ENCODE results near the gene CDC16.

CDC16 gene

GRCh38 chr13:114309086-114309485 lies 74.4 kb downstream of the CDC16 start:
- no peak for DNase-seq
- H3K4me1 ChIP-seq (ENCODE audit: control insufficient read depth, insufficient read depth, low read length, poor library complexity, severe bottlenecking): peaks cover 5% of the 10 kb centered on the region
- H3K27me3 ChIP-seq (replicated peaks; ENCODE audit: control insufficient read depth, insufficient read depth, low read length, poor library complexity, severe bottlenecking): no peaks in the 10 kb centered on the region

GRCh38 chr13:114309806-114310410 lies 75.2 kb downstream of the CDC16 start:
- DNase-seq: no peak
- Histone ChIP-seq H3K27me3 (replicated peaks; ENCODE audit: control insufficient read depth, insufficient read depth, low read length, poor library complexity, severe bottlenecking) (no peaks in the 10 kb centered on the region), H3K9me3 (ENCODE audit: control insufficient read depth, low read length) (no peaks in the 10 kb centered on the region), H3K36me3 (ENCODE audit: control insufficient read depth, insufficient read depth, low read length) (no peaks in the 10 kb centered on the region), H3K4me1 (ENCODE audit: control insufficient read depth, insufficient read depth, low read length, poor library complexity, severe bottlenecking) (peaks cover 5% of the 10 kb centered on the region), H3K4me3 (ENCODE audit: insufficient read depth, low read depth, low read length, poor library complexity, severe bottlenecking) (no peak overlapping the region), H3K27ac (ENCODE audit: insufficient read depth, low read length, poor library complexity, severe bottlenecking) (no peak overlapping the region)

More at GRCh38 chr13:114309086-114309485, 74.4 kb downstream of the CDC16 start:
- Histone ChIP-seq H3K9me3 (ENCODE audit: control insufficient read depth, low read length) (no peaks in the 10 kb centered on the region), H3K4me3 (ENCODE audit: insufficient read depth, low read depth, low read length, poor library complexity, severe bottlenecking) (no peak overlapping the region), H3K27ac (ENCODE audit: insufficient read depth, low read length, poor library complexity, severe bottlenecking) (no peak overlapping the region), H3K36me3 (ENCODE audit: control insufficient read depth, insufficient read depth, low read length) (peaks cover 2% of the 10 kb centered on the region)

GRCh38 chr13:114310956-114311355 lies 76.3 kb downstream of the CDC16 start:
- Histone ChIP-seq H3K27me3 (replicated peaks; ENCODE audit: control insufficient read depth, insufficient read depth, low read length, poor library complexity, severe bottlenecking) (no peaks in the 10 kb centered on the region), H3K9me3 (ENCODE audit: control insufficient read depth, low read length) (no peaks in the 10 kb centered on the region), H3K4me3 (ENCODE audit: insufficient read depth, low read depth, low read length, poor library complexity, severe bottlenecking) (no peak overlapping the region), H3K4me1 (ENCODE audit: control insufficient read depth, insufficient read depth, low read length, poor library complexity, severe bottlenecking) (peaks cover 11% of the 10 kb centered on the region), H3K27ac (ENCODE audit: insufficient read depth, low read length, poor library complexity, severe bottlenecking) (no peak overlapping the region), H3K36me3 (ENCODE audit: control insufficient read depth, insufficient read depth, low read length) (no peaks in the 10 kb centered on the region)
- DNase-seq: no peak

- Histone ChIP-seq H3K27ac (ENCODE audit: insufficient read depth, low read length, poor library complexity, severe bottlenecking) (no peak overlapping the region), H3K9me3 (ENCODE audit: control insufficient read depth, low read length) (no peaks in the 10 kb centered on the region), H3K4me1 (ENCODE audit: control insufficient read depth, insufficient read depth, low read length, poor library complexity, severe bottlenecking) (peaks cover 11% of the 10 kb centered on the region), H3K27me3 (replicated peaks; ENCODE audit: control insufficient read depth, insufficient read depth, low read length, poor library complexity, severe bottlenecking) (no peaks in the 10 kb centered on the region), H3K4me3 (ENCODE audit: insufficient read depth, low read depth, low read length, poor library complexity, severe bottlenecking) (no peak overlapping the region), H3K36me3 (ENCODE audit: control insufficient read depth, insufficient read depth, low read length) (no peaks in the 10 kb centered on the region)
- DNase-seq: no peak
These were observed 76.7 kb downstream of the CDC16 start for GRCh38 chr13:114311387-114311786.

- Histone ChIP-seq H3K27ac (ENCODE audit: insufficient read depth, low read length, poor library complexity, severe bottlenecking) (no peak overlapping the region), H3K4me1 (ENCODE audit: control insufficient read depth, insufficient read depth, low read length, poor library complexity, severe bottlenecking) (peaks cover 11% of the 10 kb centered on the region), H3K36me3 (ENCODE audit: control insufficient read depth, insufficient read depth, low read length) (no peaks in the 10 kb centered on the region), H3K27me3 (replicated peaks; ENCODE audit: control insufficient read depth, insufficient read depth, low read length, poor library complexity, severe bottlenecking) (no peaks in the 10 kb centered on the region), H3K9me3 (ENCODE audit: control insufficient read depth, low read length) (no peaks in the 10 kb centered on the region), H3K4me3 (ENCODE audit: insufficient read depth, low read depth, low read length, poor library complexity, severe bottlenecking) (no peak overlapping the region)
- no peak for DNase-seq
These were observed 77.2 kb downstream of the CDC16 start for GRCh38 chr13:114311908-114312307.

- Histone ChIP-seq H3K27me3 (replicated peaks; ENCODE audit: control insufficient read depth, insufficient read depth, low read length, poor library complexity, severe bottlenecking) (no peaks in the 10 kb centered on the region), H3K4me3 (ENCODE audit: insufficient read depth, low read depth, low read length, poor library complexity, severe bottlenecking) (peak overlapping the region; percentile 60), H3K27ac (ENCODE audit: insufficient read depth, low read length, poor library complexity, severe bottlenecking) (peak overlapping the region; percentile 69), H3K9me3 (ENCODE audit: control insufficient read depth, low read length) (no peaks in the 10 kb centered on the region), H3K4me1 (ENCODE audit: control insufficient read depth, insufficient read depth, low read length, poor library complexity, severe bottlenecking) (peaks cover 11% of the 10 kb centered on the region), H3K36me3 (ENCODE audit: control insufficient read depth, insufficient read depth, low read length) (no peaks in the 10 kb centered on the region)
- DNase-seq: no peak
These were observed 78.6 kb downstream of the CDC16 start for GRCh38 chr13:114313061-114313860.

GRCh38 chr13:114314074-114314912 lies 79.6 kb downstream of the CDC16 start, which contains the start of gene CHAMP1:
CHAMP1 (plus strand) TSS chr13:114314503; CDS start chr13:114323843, 9,340 bp downstream.
- peaks cover 11% of the 10 kb centered on the region for H3K4me1 ChIP-seq (ENCODE audit: control insufficient read depth, insufficient read depth, low read length, poor library complexity, severe bottlenecking)
- no peaks in the 10 kb centered on the region for H3K36me3 ChIP-seq (ENCODE audit: control insufficient read depth, insufficient read depth, low read length)
- H3K27me3 ChIP-seq (replicated peaks; ENCODE audit: control insufficient read depth, insufficient read depth, low read length, poor library complexity, severe bottlenecking): no peaks in the 10 kb centered on the region
- H3K9me3 ChIP-seq (ENCODE audit: control insufficient read depth, low read length): no peaks in the 10 kb centered on the region
- peak within 1 kb of the TSS; percentile 69 for H3K27ac ChIP-seq (ENCODE audit: insufficient read depth, low read length, poor library complexity, severe bottlenecking)
- DNase-seq: peak; percentile 78 to 83 (median 82)
- H3K4me3 ChIP-seq (ENCODE audit: insufficient read depth, low read depth, low read length, poor library complexity, severe bottlenecking): peak within 1 kb of the TSS; percentile 60

- H3K4me3 ChIP-seq (ENCODE audit: insufficient read depth, low read depth, low read length, poor library complexity, severe bottlenecking): peak overlapping the region; percentile 60
- no peak for DNase-seq
- no peaks in the 10 kb centered on the region for H3K9me3 ChIP-seq (ENCODE audit: control insufficient read depth, low read length)
- no peaks in the 10 kb centered on the region for H3K36me3 ChIP-seq (ENCODE audit: control insufficient read depth, insufficient read depth, low read length)
- no peaks in the 10 kb centered on the region for H3K27me3 ChIP-seq (replicated peaks; ENCODE audit: control insufficient read depth, insufficient read depth, low read length, poor library complexity, severe bottlenecking)
- peak overlapping the region; percentile 69 for H3K27ac ChIP-seq (ENCODE audit: insufficient read depth, low read length, poor library complexity, severe bottlenecking)
- peaks cover 11% of the 10 kb centered on the region for H3K4me1 ChIP-seq (ENCODE audit: control insufficient read depth, insufficient read depth, low read length, poor library complexity, severe bottlenecking)
These were observed 80.5 kb downstream of the CDC16 start for GRCh38 chr13:114315074-114315785.

GRCh38 chr13:114318624-114319023 lies 83.9 kb downstream of the CDC16 start:
- peaks cover 19% of the 10 kb centered on the region for H3K36me3 ChIP-seq (ENCODE audit: control insufficient read depth, insufficient read depth, low read length)

More at GRCh38 chr13:114318624-114319023, 83.9 kb downstream of the CDC16 start:
- H3K4me3 ChIP-seq (ENCODE audit: insufficient read depth, low read depth, low read length, poor library complexity, severe bottlenecking): no peak overlapping the region
- H3K9me3 ChIP-seq (ENCODE audit: control insufficient read depth, low read length): no peaks in the 10 kb centered on the region
- no peak for DNase-seq
- no peak overlapping the region for H3K27ac ChIP-seq (ENCODE audit: insufficient read depth, low read length, poor library complexity, severe bottlenecking)
- peaks cover 6% of the 10 kb centered on the region for H3K4me1 ChIP-seq (ENCODE audit: control insufficient read depth, insufficient read depth, low read length, poor library complexity, severe bottlenecking)
- H3K27me3 ChIP-seq (replicated peaks; ENCODE audit: control insufficient read depth, insufficient read depth, low read length, poor library complexity, severe bottlenecking): no peaks in the 10 kb centered on the region
